A549 (cell line): ENCODE results near the gene CPT1A. TPM values are rescaled to one million over a fixed set of nuclear protein-coding genes. Genes with fewer than 3 reads are reported as not detected.

Source experiments
- ATAC-seq, 2 experiments: fragments of 200-7000 bp in 1 of 2; fragments of >200 bp in 1 of 2; cut with Nextera tagmentation in 1 of 2; cut with Tn5 transposase in 1 of 2; 3 replicates each; pipeline versions ENCODE4 v1.8.0 to v1.9.1; 2018 to 2020; ENCODE audit warnings: mild to moderate bottlenecking in 1 of 2, moderate library complexity in 1 of 2
- CTCF ChIA-PET: fragments of 300-600 bp; sonication (Branson Sonifier 250); formaldehyde crosslinking; extraction: SDS; loops from one replicate; lab custom pipeline; 2021; ENCODE audit warnings: antibody characterized with exemption, inconsistent platforms; lab: Yijun Ruan, JAX
- POLR2A ChIA-PET: fragments of 350-600 bp; formaldehyde crosslinking; extraction: SDS; loops from one replicate; lab custom pipeline; 2021; ENCODE audit warnings: antibody characterized with exemption, inconsistent platforms; lab: Yijun Ruan, JAX
- DNase-seq, 2 experiments: peaks; one replicate each; pipeline versions ENCODE4 v3.0.0 to v3.0.0-alpha.2; 2011 to 2016; ENCODE audit warnings: low read depth in 1 of 2, low spot score in 1 of 2
- FAIRE-seq: peaks from 2 replicates; lab custom pipeline; 2011; peaks lifted over from hg19 to GRCh38; lab: Jason Lieb, UNC
- H3K27ac ChIP-seq, 2 experiments: fragments of >200 bp; sonication (Bioruptor Twin); formaldehyde crosslinking; 3 replicates each; pipeline ENCODE4 v1.5.1; 2016 to 2017
- H3K4me1 ChIP-seq: fragments of >200 bp; sonication (Bioruptor Twin); formaldehyde crosslinking; 3 replicates; pipeline ENCODE4 v1.6.1; 2016
- H3K4me2 ChIP-seq: fragments of >200 bp; sonication (Bioruptor Twin); formaldehyde crosslinking; 3 replicates; pipeline ENCODE4 v1.6.1; 2016
- H3K4me3 ChIP-seq: fragments of >200 bp; sonication (Bioruptor Twin); formaldehyde crosslinking; 3 replicates; pipeline ENCODE4 v1.5.1; 2016
- H3K9me3 ChIP-seq: fragments of >200 bp; sonication (Bioruptor Twin); formaldehyde crosslinking; 3 replicates; pipeline ENCODE4 v1.6.1; 2016
- CBX2 ChIP-seq: fragments of 200-600 bp; sonication (generic); IDR thresholded peaks from 2 replicates; pipeline ENCODE4 v1.6.1; 2016; ENCODE audit warnings: low read depth, mild to moderate bottlenecking, borderline replicate concordance
- CBX8 ChIP-seq: fragments of 200-600 bp; sonication (generic); IDR thresholded peaks from 2 replicates; pipeline ENCODE4 v1.6.1; 2016
- E2F6 ChIP-seq: IDR thresholded peaks from 2 replicates; pipeline ENCODE4 v1.6.1; 2012; ENCODE audit warnings: low read depth, borderline replicate concordance
- EHF ChIP-seq: fragments of 250-450 bp; sonication (Bioruptor Pico); IDR thresholded peaks from 2 replicates; pipeline ENCODE4 v1.5.0; 2020; ENCODE audit warnings: mild to moderate bottlenecking
- EHMT2 ChIP-seq: fragments of 200-600 bp; sonication (generic); IDR thresholded peaks from 2 replicates; pipeline ENCODE4 v1.6.1; 2016; ENCODE audit warnings: antibody characterized with exemption, low read depth, mild to moderate bottlenecking, moderate library complexity
- EP300 ChIP-seq, 2 experiments: fragments of >200 bp; sonication (Bioruptor Twin); formaldehyde crosslinking; IDR thresholded peaks; 2 replicates in 1 of 2; 3 replicates in 1 of 2; pipeline ENCODE4 v1.6.1; 2016 to 2017
- ESRRA ChIP-seq: fragments of 150-350 bp; IDR thresholded peaks from 2 replicates; pipeline ENCODE4 v1.6.1; 2014; ENCODE audit warnings: mild to moderate bottlenecking, low read length, borderline replicate concordance
- FOSL2 ChIP-seq, 2 experiments: fragments of 450-650 bp in 1 of 2; fragments of >200 bp in 1 of 2; sonication (Bioruptor Twin) in 1 of 2; formaldehyde crosslinking; IDR thresholded peaks; 2 replicates each; pipeline versions ENCODE4 v1.5.0 to v1.6.1; 2016 to 2020; ENCODE audit warnings: mild to moderate bottlenecking in 1 of 2, moderate library complexity in 1 of 2
- HEYL ChIP-seq: fragments of 250-450 bp; sonication (Bioruptor Pico); IDR thresholded peaks from 2 replicates; pipeline ENCODE4 v1.8.0; 2021; ENCODE audit warnings: mild to moderate bottlenecking, moderate library complexity
- HOXA7 ChIP-seq: fragments of 250-450 bp; sonication (Bioruptor Pico); IDR thresholded peaks from 2 replicates; pipeline ENCODE4 v1.5.0; 2020; ENCODE audit warnings: mild to moderate bottlenecking, moderate library complexity
- MAX ChIP-seq: IDR thresholded peaks from 2 replicates; pipeline ENCODE4 v1.6.1; 2012
- MAZ ChIP-seq: fragments of 150-350 bp; IDR thresholded peaks from 2 replicates; pipeline ENCODE4 v1.6.1; 2014; ENCODE audit warnings: antibody characterized with exemption, low read depth, low read length, borderline replicate concordance
- NFE2L2 ChIP-seq: fragments of 150-350 bp; conservative IDR thresholded peaks from 2 replicates; pipeline ENCODE4 v1.6.1; 2014; ENCODE audit warnings: low read length
- PHF8 ChIP-seq: fragments of 200-600 bp; sonication (generic); IDR thresholded peaks from 2 replicates; pipeline ENCODE4 v1.6.1; 2016; ENCODE audit warnings: low read depth, mild to moderate bottlenecking, antibody characterized with exemption, moderate library complexity, borderline replicate concordance
- POLR2A ChIP-seq: IDR thresholded peaks from 2 replicates; pipeline ENCODE4 v1.6.1; 2012; ENCODE audit warnings: mild to moderate bottlenecking, low read length
- POLR2AphosphoS2 ChIP-seq: conservative IDR thresholded peaks from 2 replicates; pipeline ENCODE4 v1.6.1; 2012; ENCODE audit warnings: low read length, improper control_type of control experiment, inconsistent platforms
- SREBF2 ChIP-seq: fragments of 450-650 bp; IDR thresholded peaks from 2 replicates; pipeline ENCODE4 v1.6.1; 2014; ENCODE audit warnings: mild to moderate bottlenecking, moderate library complexity
- ZFP36 ChIP-seq: fragments of 450-650 bp; IDR thresholded peaks from 2 replicates; pipeline ENCODE4 v1.6.1; 2014; ENCODE audit warnings: borderline replicate concordance; ENCODE audit not compliant: partially characterized antibody
- ZNF302 ChIP-seq: fragments of 250-450 bp; sonication (Bioruptor Pico); IDR thresholded peaks from 2 replicates; pipeline ENCODE4 v1.9.0; 2021; ENCODE audit warnings: inconsistent platforms, mild to moderate bottlenecking, moderate library complexity
- ZSCAN20 ChIP-seq: fragments of 250-450 bp; sonication (Bioruptor Pico); IDR thresholded peaks from 2 replicates; pipeline ENCODE4 v1.8.0; 2022; ENCODE audit warnings: mild to moderate bottlenecking, moderate library complexity
- WGBS: methylation state at CpG from one replicate; pipeline ENCODE4 v1.1.6; 2017; ENCODE audit errors: missing lambda C conversion rate; 5-methylcytosine and 5-hydroxymethylcytosine counted together
- polyA plus RNA-seq, 4 experiments: library from polyadenylated mRNA; depleted of rRNA in 3 of 4; stranded (reverse); fragments of >200 nt; fragmentation: RNase III in 1 of 4; extraction: RNeasy Plus Mini Kit Qiagen cat#74134 plus additional on column Dnase treatment in 1 of 4; gene quantifications; 2 replicates in 3 of 4; 3 replicates in 1 of 4; pipeline ENCODE4 v1.2.3, GENCODE V29; 2011 to 2017
- TF ChIP-seq, protein P1 (sequence below): fragments of 450-650 bp; IDR thresholded peaks from 2 replicates; pipeline ENCODE4 v1.6.1; 2014; ENCODE audit warnings: antibody characterized with exemption
- TF ChIP-seq, protein P2 (sequence below): fragments of 200-600 bp; sonication (generic); IDR thresholded peaks from 2 replicates; pipeline ENCODE4 v1.6.1; 2016; ENCODE audit warnings: antibody characterized with exemption, mild to moderate bottlenecking, moderate library complexity

Gene CPT1A
- polyA plus RNA-seq, 2 of the 4 experiments (the other 2 are of a cell fraction), result 15.0 to 21.4 TPM

GRCh38 chr11:68751004-68751325 lies 90.8 kb downstream of the CPT1A start:
- ChIA-PET POLR2A (no interaction called here), CTCF (no interaction called here)
- no peak for TF ChIP-seq ZSCAN20 (CRISPR knock-in tag)
- TF ChIP-seq PHF8, result no peak
- TF ChIP-seq ZFP36, result no peak
- TF ChIP-seq CBX2, result no peak
- no peak for TF ChIP-seq MAZ
- TF ChIP-seq, protein P1, sequence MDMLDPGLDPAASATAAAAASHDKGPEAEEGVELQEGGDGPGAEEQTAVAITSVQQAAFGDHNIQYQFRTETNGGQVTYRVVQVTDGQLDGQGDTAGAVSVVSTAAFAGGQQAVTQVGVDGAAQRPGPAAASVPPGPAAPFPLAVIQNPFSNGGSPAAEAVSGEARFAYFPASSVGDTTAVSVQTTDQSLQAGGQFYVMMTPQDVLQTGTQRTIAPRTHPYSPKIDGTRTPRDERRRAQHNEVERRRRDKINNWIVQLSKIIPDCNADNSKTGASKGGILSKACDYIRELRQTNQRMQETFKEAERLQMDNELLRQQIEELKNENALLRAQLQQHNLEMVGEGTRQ, result no peak
- TF ChIP-seq HOXA7 (CRISPR knock-in tag), result no peak
- TF ChIP-seq E2F6, result no peak
- TF ChIP-seq EP300 (IDR thresholded peaks at IDR 0.05), result no peak
- no peak for TF ChIP-seq MAX
- TF ChIP-seq NFE2L2, result no peak
- TF ChIP-seq ZNF302 (CRISPR knock-in tag), result no peak
- no peak for TF ChIP-seq POLR2AphosphoS2
- no peak for TF ChIP-seq EHF (CRISPR knock-in tag)
- TF ChIP-seq FOSL2 (IDR thresholded peaks at IDR 0.05), result no peak
- TF ChIP-seq FOSL2 (CRISPR knock-in tag; IDR thresholded peaks at IDR 0.05), result no peak
- TF ChIP-seq ESRRA, result no peak
- TF ChIP-seq EHMT2, result no peak
- DNase-seq (no peak), FAIRE-seq (no peak), ATAC-seq (0 out of 6 replicates have a peak, but pooled peaks of 1 of the 2 experiments have one; percentile 5)
- Histone ChIP-seq H3K27ac (peak overlapping the region; percentile 96 to 99), H3K4me1 (no peaks in the 10 kb centered on the region), H3K9me3 (no peaks in the 10 kb centered on the region), H3K4me2 (peak overlapping the region; percentile 76), H3K4me3 (peak overlapping the region; percentile 82)
- 0% methylated on average over 1 of the region's 22 CpGs for WGBS

DNA sequence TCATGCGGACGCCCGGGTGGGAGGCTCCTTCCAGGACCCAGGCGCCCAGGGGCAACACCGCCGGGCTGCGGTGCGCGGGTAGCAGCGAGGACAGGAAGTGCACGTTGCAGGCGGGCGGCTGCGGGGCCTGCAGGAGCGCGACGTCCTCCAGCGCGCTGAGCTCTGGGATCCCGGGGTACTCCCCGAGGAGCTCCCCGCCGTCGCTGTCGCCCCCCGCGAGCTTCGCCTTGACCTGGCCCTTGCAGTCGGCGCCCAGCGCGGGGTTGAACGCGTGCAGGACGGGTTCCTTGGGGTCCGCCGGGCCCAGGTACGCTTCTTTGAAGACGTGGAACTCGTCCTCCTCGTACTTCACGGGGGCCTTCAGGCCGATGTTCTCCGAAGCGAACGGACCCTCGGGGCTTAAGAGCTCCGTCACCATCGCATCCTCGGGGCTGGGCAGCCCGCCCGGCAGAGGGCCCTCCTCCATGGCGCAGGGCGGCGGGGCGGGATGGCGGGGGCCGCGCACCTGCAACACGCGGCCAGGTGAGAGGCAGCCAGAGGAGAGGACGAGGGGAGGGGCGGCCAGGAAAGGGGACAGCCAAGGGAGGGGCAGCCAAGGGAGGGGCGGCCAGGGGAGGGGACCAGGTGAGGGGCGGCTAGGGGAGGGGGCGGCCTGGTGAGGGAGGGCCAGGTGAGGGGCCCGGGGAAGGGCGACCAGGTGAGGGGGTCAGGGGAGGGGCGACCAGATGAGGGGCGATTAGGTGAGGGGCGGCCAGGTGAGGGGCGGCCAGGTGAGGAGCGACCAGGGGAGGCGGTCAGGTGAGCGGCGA lies 91.3 kb downstream of the CPT1A start:
- no peaks in the 10 kb centered on the region for H3K4me1 ChIP-seq
- no peak for TF ChIP-seq HEYL (CRISPR knock-in tag)
- no peak for TF ChIP-seq POLR2A
- TF ChIP-seq, protein P2, sequence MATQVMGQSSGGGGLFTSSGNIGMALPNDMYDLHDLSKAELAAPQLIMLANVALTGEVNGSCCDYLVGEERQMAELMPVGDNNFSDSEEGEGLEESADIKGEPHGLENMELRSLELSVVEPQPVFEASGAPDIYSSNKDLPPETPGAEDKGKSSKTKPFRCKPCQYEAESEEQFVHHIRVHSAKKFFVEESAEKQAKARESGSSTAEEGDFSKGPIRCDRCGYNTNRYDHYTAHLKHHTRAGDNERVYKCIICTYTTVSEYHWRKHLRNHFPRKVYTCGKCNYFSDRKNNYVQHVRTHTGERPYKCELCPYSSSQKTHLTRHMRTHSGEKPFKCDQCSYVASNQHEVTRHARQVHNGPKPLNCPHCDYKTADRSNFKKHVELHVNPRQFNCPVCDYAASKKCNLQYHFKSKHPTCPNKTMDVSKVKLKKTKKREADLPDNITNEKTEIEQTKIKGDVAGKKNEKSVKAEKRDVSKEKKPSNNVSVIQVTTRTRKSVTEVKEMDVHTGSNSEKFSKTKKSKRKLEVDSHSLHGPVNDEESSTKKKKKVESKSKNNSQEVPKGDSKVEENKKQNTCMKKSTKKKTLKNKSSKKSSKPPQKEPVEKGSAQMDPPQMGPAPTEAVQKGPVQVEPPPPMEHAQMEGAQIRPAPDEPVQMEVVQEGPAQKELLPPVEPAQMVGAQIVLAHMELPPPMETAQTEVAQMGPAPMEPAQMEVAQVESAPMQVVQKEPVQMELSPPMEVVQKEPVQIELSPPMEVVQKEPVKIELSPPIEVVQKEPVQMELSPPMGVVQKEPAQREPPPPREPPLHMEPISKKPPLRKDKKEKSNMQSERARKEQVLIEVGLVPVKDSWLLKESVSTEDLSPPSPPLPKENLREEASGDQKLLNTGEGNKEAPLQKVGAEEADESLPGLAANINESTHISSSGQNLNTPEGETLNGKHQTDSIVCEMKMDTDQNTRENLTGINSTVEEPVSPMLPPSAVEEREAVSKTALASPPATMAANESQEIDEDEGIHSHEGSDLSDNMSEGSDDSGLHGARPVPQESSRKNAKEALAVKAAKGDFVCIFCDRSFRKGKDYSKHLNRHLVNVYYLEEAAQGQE, result no peak
- no peak for TF ChIP-seq CBX8
- TF ChIP-seq NFE2L2, result no peak
- no peak for TF ChIP-seq SREBF2
- TF ChIP-seq PHF8, result no peak
- DNase-seq, result no peak
- H3K4me3 ChIP-seq, result peak overlapping the region; percentile 82
- H3K27ac ChIP-seq, result peak overlapping the region; percentile 96 to 99
- CTCF ChIA-PET, result interaction anchor here (0.6 to 1.7 kb wide), 2 partner anchors 12 to 83 kb away, joined by 3 to 4 read pairs; no protein-coding TSS in a partner anchor
- POLR2A ChIA-PET, result no interaction called here
- no peak; a peak in 1 of 6 replicates for ATAC-seq
- 96% methylated on average over 51 of the region's 76 CpGs for WGBS
- peak overlapping the region; percentile 76 for H3K4me2 ChIP-seq
- FAIRE-seq, result no peak
- H3K9me3 ChIP-seq, result no peaks in the 10 kb centered on the region
